ENCODE results near the gene RRM1. TPM values are rescaled to one million over a fixed set of nuclear protein-coding genes. Genes with fewer than 3 reads are reported as not detected.

RRM1 gene
- total RNA-seq, 1 experiment from 2014 or later = 80.7 TPM

GRCh38 chr11:4181782-4182721 is 87.5 kb downstream of the RRM1 start:
- no peak overlapping the region for H3K4me2 ChIP-seq (ENCODE audit: low read depth, low read length, poor library complexity, severe bottlenecking)
- no peaks in the 10 kb centered on the region for H3K9me2 ChIP-seq (replicated peaks; ENCODE audit: insufficient read depth, low read length)
- H3K4me3 ChIP-seq (ENCODE audit: low read length) = no peak overlapping the region
- H3K36me3 ChIP-seq (ENCODE audit: insufficient read depth, low read length) = no peaks in the 10 kb centered on the region
- H2AFZ ChIP-seq (ENCODE audit: low read length) = no peak overlapping the region
- H3K27me3 ChIP-seq (ENCODE audit: low read length) = no peaks in the 10 kb centered on the region
- peak; percentile 85 for DNase-seq
- H4K20me1 ChIP-seq (ENCODE audit: insufficient read depth, low read depth, low read length) = no peaks in the 10 kb centered on the region
- no peak overlapping the region for H3K9ac ChIP-seq (ENCODE audit: low read length)
- H3K4me1 ChIP-seq (ENCODE audit: low read length) = peaks cover 1% of the 10 kb centered on the region; the same call in 1 of the 2 replicates
- H3K9me3 ChIP-seq (ENCODE audit: low read length) = no peaks in the 10 kb centered on the region
- H3K79me2 ChIP-seq (ENCODE audit: low read length) = no peaks in the 10 kb centered on the region
- no peak overlapping the region for H3K27ac ChIP-seq (ENCODE audit: low read length)

DNA sequence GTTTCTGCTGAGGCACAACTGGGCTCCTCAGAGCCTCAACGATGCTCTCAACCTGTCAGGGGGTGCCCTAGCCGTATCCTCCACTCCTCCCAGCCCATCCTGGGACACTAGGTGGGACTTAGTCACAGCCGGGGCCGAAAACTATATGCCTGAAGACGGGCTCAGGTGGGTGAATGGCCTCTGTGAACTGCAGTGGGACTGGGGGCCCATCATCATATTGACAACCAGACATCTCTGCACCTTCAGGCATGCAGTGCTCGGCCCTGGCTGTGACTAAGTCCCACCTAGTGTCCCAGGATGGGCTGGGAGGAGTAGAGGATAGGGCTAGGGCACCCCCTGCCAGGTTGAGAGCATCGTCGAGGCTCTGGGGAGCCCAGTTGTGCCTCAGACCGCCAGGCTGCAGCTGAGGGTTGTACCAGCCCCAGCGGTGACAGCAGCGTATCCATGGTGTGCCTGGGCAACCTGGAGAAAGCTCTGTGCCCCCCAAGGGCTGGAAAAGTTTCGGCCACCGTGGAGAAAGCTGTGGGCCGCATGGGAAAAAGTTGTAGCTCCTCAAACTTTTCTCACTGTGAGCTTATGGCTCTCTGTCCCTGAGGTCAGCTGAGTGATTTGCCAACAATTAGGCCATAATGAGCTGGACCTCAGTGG is 88.9 kb downstream of the RRM1 start:
- no peak overlapping the region for H2AFZ ChIP-seq (ENCODE audit: low read length)
- no peaks in the 10 kb centered on the region for H3K9me3 ChIP-seq (ENCODE audit: low read length)
- H3K27ac ChIP-seq (ENCODE audit: low read length) = no peak overlapping the region
- H3K4me1 ChIP-seq (ENCODE audit: low read length) = peaks cover 12% of the 10 kb centered on the region
- no peaks in the 10 kb centered on the region for H3K9me2 ChIP-seq (replicated peaks; ENCODE audit: insufficient read depth, low read length)
- H3K4me3 ChIP-seq (ENCODE audit: low read length) = no peak overlapping the region
- H3K79me2 ChIP-seq (ENCODE audit: low read length) = no peaks in the 10 kb centered on the region
- H3K9ac ChIP-seq (ENCODE audit: low read length) = no peak overlapping the region
- no peaks in the 10 kb centered on the region for H3K36me3 ChIP-seq (ENCODE audit: insufficient read depth, low read length)
- no peaks in the 10 kb centered on the region for H4K20me1 ChIP-seq (ENCODE audit: insufficient read depth, low read depth, low read length)
- H3K27me3 ChIP-seq (ENCODE audit: low read length) = no peaks in the 10 kb centered on the region
- no peak overlapping the region for H3K4me2 ChIP-seq (ENCODE audit: low read depth, low read length, poor library complexity, severe bottlenecking)
- no peak for DNase-seq

GRCh38 chr11:4184163-4184916 is 89.7 kb downstream of the RRM1 start:
- no peaks in the 10 kb centered on the region for H4K20me1 ChIP-seq (ENCODE audit: insufficient read depth, low read depth, low read length)
- H3K4me1 ChIP-seq (ENCODE audit: low read length) = peaks cover 12% of the 10 kb centered on the region
- H3K9me3 ChIP-seq (ENCODE audit: low read length) = no peaks in the 10 kb centered on the region
- H3K27me3 ChIP-seq (ENCODE audit: low read length) = no peaks in the 10 kb centered on the region
- H3K9ac ChIP-seq (ENCODE audit: low read length) = no peak overlapping the region
- no peaks in the 10 kb centered on the region for H3K9me2 ChIP-seq (replicated peaks; ENCODE audit: insufficient read depth, low read length)
- no peak overlapping the region for H3K4me2 ChIP-seq (ENCODE audit: low read depth, low read length, poor library complexity, severe bottlenecking)
- H3K79me2 ChIP-seq (ENCODE audit: low read length) = no peaks in the 10 kb centered on the region
- no peak overlapping the region for H3K4me3 ChIP-seq (ENCODE audit: low read length)
- H3K36me3 ChIP-seq (ENCODE audit: insufficient read depth, low read length) = no peaks in the 10 kb centered on the region
- DNase-seq = no peak
- H3K27ac ChIP-seq (ENCODE audit: low read length) = no peak overlapping the region
- H2AFZ ChIP-seq (ENCODE audit: low read length) = no peak overlapping the region

GRCh38 chr11:4185561-4185960 is 91.0 kb downstream of the RRM1 start:
- no peak for DNase-seq
- H3K79me2 ChIP-seq (ENCODE audit: low read length) = no peaks in the 10 kb centered on the region

GRCh38 chr11:4186464-4187054 is 92.0 kb downstream of the RRM1 start:
- Histone ChIP-seq H3K4me2 (ENCODE audit: low read depth, low read length, poor library complexity, severe bottlenecking) (no peak overlapping the region), H3K27me3 (ENCODE audit: low read length) (no peaks in the 10 kb centered on the region), H3K79me2 (ENCODE audit: low read length) (no peaks in the 10 kb centered on the region), H3K27ac (ENCODE audit: low read length) (no peak overlapping the region), H3K4me1 (ENCODE audit: low read length) (peaks cover 12% of the 10 kb centered on the region), H2AFZ (ENCODE audit: low read length) (no peak overlapping the region), H3K4me3 (ENCODE audit: low read length) (no peak overlapping the region; the same call in 1 of the 2 replicates), H3K9ac (ENCODE audit: low read length) (no peak overlapping the region), H3K9me3 (ENCODE audit: low read length) (no peaks in the 10 kb centered on the region), H3K36me3 (ENCODE audit: insufficient read depth, low read length) (no peaks in the 10 kb centered on the region), H4K20me1 (ENCODE audit: insufficient read depth, low read depth, low read length) (no peaks in the 10 kb centered on the region), H3K9me2 (replicated peaks; ENCODE audit: insufficient read depth, low read length) (no peaks in the 10 kb centered on the region)
- no peak for DNase-seq

More at GRCh38 chr11:4185561-4185960, 91.0 kb downstream of the RRM1 start:
- Histone ChIP-seq H3K36me3 (ENCODE audit: insufficient read depth, low read length) (no peaks in the 10 kb centered on the region), H3K27ac (ENCODE audit: low read length) (no peak overlapping the region), H4K20me1 (ENCODE audit: insufficient read depth, low read depth, low read length) (no peaks in the 10 kb centered on the region), H3K9me2 (replicated peaks; ENCODE audit: insufficient read depth, low read length) (no peaks in the 10 kb centered on the region), H3K4me2 (ENCODE audit: low read depth, low read length, poor library complexity, severe bottlenecking) (no peak overlapping the region), H3K4me3 (ENCODE audit: low read length) (no peak overlapping the region), H2AFZ (ENCODE audit: low read length) (no peak overlapping the region), H3K4me1 (ENCODE audit: low read length) (peaks cover 12% of the 10 kb centered on the region), H3K27me3 (ENCODE audit: low read length) (no peaks in the 10 kb centered on the region), H3K9me3 (ENCODE audit: low read length) (no peaks in the 10 kb centered on the region), H3K9ac (ENCODE audit: low read length) (no peak overlapping the region)

GRCh38 chr11:4187055-4187988 is 92.7 kb downstream of the RRM1 start:
- peak; percentile 91 for DNase-seq
- Histone ChIP-seq H3K4me3 (ENCODE audit: low read length) (peak overlapping the region; percentile 43; the same call in 1 of the 2 replicates), H3K4me1 (ENCODE audit: low read length) (peaks cover 12% of the 10 kb centered on the region), H3K27ac (ENCODE audit: low read length) (no peak overlapping the region), H4K20me1 (ENCODE audit: insufficient read depth, low read depth, low read length) (no peaks in the 10 kb centered on the region), H3K79me2 (ENCODE audit: low read length) (no peaks in the 10 kb centered on the region), H3K4me2 (ENCODE audit: low read depth, low read length, poor library complexity, severe bottlenecking) (peak overlapping the region; percentile 71), H3K9me3 (ENCODE audit: low read length) (no peaks in the 10 kb centered on the region), H3K36me3 (ENCODE audit: insufficient read depth, low read length) (no peaks in the 10 kb centered on the region), H3K9me2 (replicated peaks; ENCODE audit: insufficient read depth, low read length) (no peaks in the 10 kb centered on the region), H2AFZ (ENCODE audit: low read length) (no peak overlapping the region), H3K27me3 (ENCODE audit: low read length) (no peaks in the 10 kb centered on the region), H3K9ac (ENCODE audit: low read length) (peak overlapping the region; percentile 37)

Data from Karpas-422 (cell line).